Epithelial cell of proximal tubule (primary cell): ENCODE results near the gene RNF103. TPM values are rescaled to one million over a fixed set of nuclear protein-coding genes. Genes with fewer than 3 reads are reported as not detected.
A peak's percentile ranks its signal among the peaks of the same experiment; 100 is the strongest.

Source experiments
- DNase-seq: peaks from one replicate; pipeline ENCODE4 v3.0.0-alpha.2; 2011; ENCODE audit warnings: low read depth
- H3K4me3 ChIP-seq: 2 replicates; pipeline ENCODE4 v1.5.1; 2011; ENCODE audit warnings: low read depth, mild to moderate bottlenecking, low read length
- total RNA-seq: library from RNA; depleted of rRNA; stranded (reverse); fragments of >200 nt; gene quantifications from 2 replicates; pipeline ENCODE4 v1.2.3, GENCODE V29; 2015
- TF ChIP-seq, protein P1 (sequence below): conservative IDR thresholded peaks from 2 replicates; pipeline ENCODE4 v1.5.1; 2012; ENCODE audit warnings: low read depth, mild to moderate bottlenecking, low read length

RNF103 gene
- total RNA-seq, 1 donor from 2014 or later = 10.0 TPM

DNA sequence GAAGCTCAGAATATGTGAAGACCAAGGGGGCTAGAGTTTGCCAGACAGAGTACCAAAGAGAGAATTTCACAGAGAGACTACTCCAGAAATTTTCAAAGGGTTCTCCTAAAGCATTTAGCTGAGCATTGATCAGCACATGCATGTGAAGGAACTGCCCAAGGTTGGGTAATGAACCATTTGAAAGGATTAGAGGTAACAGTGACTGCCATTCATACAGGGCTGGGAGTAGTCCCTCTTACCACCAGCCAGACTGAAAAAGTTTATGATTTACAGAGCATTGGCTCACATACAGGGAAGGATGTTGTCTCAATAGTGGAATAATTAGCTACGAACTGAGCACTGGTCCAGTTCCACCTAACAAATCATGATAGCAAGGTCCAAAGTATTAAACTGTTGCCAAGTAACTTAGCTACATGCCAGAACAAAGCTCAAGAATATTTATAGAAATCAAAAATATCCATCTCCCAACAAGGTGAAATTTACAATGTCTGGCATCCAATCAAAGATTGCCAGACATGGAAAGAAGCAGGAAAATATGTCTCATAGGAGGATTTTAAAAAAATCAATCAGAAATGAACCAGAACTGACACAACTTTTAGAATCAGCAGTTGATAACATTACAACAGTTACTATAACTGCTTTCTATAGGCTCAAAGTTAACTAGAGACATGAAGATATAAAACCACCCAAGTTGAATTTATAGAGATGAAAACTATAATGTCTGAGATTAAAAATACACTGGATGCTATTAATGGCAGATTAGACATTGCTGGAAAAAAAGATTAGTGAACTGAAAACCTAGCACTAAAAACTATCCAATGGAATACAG is 25.7 kb upstream of the RNF103 start:
- DNase-seq = peak; percentile 62
- TF ChIP-seq, protein P1, sequence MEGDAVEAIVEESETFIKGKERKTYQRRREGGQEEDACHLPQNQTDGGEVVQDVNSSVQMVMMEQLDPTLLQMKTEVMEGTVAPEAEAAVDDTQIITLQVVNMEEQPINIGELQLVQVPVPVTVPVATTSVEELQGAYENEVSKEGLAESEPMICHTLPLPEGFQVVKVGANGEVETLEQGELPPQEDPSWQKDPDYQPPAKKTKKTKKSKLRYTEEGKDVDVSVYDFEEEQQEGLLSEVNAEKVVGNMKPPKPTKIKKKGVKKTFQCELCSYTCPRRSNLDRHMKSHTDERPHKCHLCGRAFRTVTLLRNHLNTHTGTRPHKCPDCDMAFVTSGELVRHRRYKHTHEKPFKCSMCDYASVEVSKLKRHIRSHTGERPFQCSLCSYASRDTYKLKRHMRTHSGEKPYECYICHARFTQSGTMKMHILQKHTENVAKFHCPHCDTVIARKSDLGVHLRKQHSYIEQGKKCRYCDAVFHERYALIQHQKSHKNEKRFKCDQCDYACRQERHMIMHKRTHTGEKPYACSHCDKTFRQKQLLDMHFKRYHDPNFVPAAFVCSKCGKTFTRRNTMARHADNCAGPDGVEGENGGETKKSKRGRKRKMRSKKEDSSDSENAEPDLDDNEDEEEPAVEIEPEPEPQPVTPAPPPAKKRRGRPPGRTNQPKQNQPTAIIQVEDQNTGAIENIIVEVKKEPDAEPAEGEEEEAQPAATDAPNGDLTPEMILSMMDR = no peak
- H3K4me3 ChIP-seq = no peak overlapping the region

- TF ChIP-seq, protein P1 = no peak
- no peak overlapping the region for H3K4me3 ChIP-seq
- DNase-seq = no peak
Measured at GRCh38 chr2:86648681-86649080, 25.0 kb upstream of the RNF103 start.

- TF ChIP-seq, protein P1 = no peak
- no peak for DNase-seq
- H3K4me3 ChIP-seq = no peak overlapping the region
Measured at GRCh38 chr2:86646865-86647264, 23.2 kb upstream of the RNF103 start.

DNA sequence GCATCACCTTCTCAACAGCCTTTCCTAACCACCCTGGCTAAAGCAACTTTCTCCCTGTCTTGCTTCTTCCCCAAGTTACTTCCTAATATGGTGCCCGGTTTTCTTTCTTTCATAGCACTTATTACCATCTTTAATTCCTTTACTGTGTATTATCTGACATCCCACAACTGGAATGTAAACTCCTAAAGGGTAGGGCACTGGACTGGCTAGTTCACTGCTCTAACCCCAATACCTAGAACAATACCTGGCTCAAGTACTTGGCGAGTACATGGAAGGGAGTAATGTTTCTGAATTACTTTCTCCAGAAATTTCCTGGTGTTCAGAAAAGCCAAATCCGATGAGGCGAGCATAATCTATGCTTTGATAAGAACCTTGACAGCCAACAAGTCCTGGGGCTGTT is 22.7 kb upstream of the RNF103 start:
- no peak for DNase-seq
- TF ChIP-seq, protein P1 = no peak
- no peak overlapping the region for H3K4me3 ChIP-seq

DNA sequence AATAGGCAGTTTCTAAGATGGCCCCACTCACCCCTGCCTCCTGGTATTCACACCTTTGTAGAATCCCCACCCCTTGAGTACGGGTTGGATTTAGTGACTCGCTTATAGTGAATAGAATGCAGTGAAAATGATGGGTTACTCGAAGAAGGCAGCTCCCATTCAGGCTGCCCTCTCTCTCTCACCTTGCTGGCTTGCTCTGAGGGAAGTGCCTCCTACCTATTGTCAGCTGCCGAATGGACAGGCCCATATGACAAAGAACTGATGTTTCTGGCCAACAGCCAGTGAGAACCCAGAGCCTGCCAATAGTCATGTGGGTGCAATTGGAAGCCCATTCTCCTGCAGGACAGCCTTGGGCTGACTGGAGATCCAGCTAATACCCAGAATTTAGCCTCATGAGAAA is 22.1 kb upstream of the RNF103 start:
- no peak overlapping the region for H3K4me3 ChIP-seq
- no peak for DNase-seq
- TF ChIP-seq, protein P1 = no peak

DNA sequence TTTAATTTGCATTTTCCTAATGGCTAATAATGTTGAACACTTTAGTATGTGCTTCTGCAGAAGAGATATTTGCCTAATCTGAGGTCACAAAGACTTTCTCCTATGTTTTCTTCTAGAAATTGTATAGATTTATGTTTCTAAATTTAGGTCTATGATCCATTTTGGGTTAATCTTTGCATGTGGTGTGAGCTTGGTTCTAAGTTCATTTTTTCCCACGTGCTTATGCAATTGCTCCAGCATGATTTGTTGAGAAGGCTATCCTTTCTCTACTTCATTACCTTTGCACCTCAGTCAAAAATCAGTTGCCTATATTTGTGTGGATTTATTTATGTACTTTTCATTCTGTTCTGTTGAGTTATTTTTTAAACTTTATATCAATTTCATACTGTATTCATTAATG is 15.0 kb upstream of the RNF103 start:
- TF ChIP-seq, protein P1 = no peak
- H3K4me3 ChIP-seq = no peak overlapping the region
- DNase-seq = no peak

GRCh38 chr2:86636842-86637241 is 13.2 kb upstream of the RNF103 start:
- TF ChIP-seq, protein P1 = no peak
- H3K4me3 ChIP-seq = no peak overlapping the region
- no peak for DNase-seq
